GM18526 (cell line): ENCODE results near the gene PLEKHA4.
A peak's percentile ranks its signal among the peaks of the same experiment; 100 is the strongest.

Experiments used
- POLR2A ChIP-seq: IDR thresholded peaks from 3 replicates; pipeline ENCODE4 v1.6.1; 2011; ENCODE audit not compliant: insufficient read length; ENCODE audit errors: extremely low read depth

PLEKHA4 gene

GRCh38 chr19:48867746-48868113 lies 687 bp downstream of the PLEKHA4 start:
- TF ChIP-seq POLR2A, result no peak

DNA sequence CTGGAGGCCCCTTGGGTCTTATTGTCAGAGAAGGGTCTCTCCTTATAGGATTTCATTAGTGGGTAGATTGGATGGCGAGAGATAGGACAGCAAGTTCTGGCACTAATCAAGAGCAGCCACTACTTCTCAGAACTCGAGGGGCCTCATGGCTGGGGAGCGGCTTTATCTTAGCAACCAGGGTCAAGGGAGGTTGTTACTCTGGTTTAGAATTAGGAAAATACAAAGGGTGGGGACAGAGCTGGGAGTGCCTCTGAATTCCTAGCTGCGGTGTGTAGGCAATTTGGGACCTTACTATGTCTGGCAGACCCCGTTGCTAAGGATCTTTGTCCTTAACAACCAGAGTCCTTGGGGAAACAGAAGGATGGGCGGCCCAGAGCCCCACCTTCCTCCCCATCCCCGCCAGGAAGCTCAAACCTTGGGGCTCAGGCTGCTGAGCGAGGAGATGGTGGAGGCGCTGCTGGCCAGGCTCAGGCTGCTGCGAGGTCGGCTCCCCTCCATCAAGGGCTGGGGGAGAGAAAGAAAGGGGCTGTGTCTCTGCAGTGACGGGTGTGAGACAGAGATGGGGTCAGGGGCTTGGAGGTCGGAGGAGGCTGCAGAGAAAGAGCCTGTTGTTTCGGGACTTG lies 1.2 kb downstream of the PLEKHA4 start:
- TF ChIP-seq POLR2A, result no peak

GRCh38 chr19:48866692-48867091 lies 1.7 kb downstream of the PLEKHA4 start:
- TF ChIP-seq POLR2A, result no peak

- no peak for TF ChIP-seq POLR2A
Observed at GRCh38 chr19:48862827-48863226, 5.6 kb downstream of the PLEKHA4 start.

- TF ChIP-seq POLR2A, result no peak
Observed at GRCh38 chr19:48861313-48861712, 7.1 kb downstream of the PLEKHA4 start.

- TF ChIP-seq POLR2A, result no peak
Observed at GRCh38 chr19:48859711-48860572, 8.5 kb downstream of the PLEKHA4 start.

GRCh38 chr19:48858984-48859710 lies 9.3 kb downstream of the PLEKHA4 start:
- peak; percentile 43 for TF ChIP-seq POLR2A

DNA sequence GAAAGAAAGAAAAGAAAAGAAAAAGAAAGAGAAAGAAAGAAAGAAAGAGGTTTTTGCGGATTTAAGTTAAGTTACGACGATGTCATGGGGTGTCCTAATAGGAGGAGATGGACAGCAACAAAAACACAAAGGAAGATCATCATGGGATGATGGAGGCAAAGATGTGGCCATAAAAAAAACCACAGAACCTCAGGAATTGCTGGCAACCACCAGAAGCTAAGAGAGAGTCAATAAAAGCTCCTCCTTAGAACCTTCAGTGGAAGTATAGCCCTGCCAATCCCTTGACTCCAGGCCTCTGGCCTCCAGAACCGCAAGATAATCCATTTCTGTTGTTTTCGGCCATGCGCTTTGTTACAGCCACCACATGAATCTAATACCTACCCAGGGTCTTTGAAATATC lies 11.5 kb downstream of the PLEKHA4 start:
- TF ChIP-seq POLR2A, result no peak

- TF ChIP-seq POLR2A, result no peak
Observed at GRCh38 chr19:48854103-48854502, 14.3 kb downstream of the PLEKHA4 start.

DNA sequence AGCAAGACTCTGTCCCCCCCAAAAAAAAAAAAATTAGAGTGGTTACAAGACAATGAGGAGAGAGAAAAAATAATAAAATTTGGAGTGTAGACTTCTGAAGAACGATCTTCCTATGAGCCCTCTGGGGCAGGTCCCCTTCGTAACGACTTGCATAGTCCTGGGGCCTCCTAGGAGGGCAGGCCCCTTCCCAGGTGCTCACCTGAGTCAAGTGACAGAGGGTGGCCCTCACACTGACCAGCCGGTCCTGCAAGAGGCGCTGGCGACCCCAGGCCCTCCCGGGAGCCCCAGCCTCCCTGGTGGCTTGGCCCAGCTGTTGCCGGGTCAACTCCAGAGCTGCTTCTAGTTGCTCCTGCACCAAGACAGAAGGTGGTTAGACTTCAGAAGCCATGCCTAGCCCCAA lies 14.9 kb downstream of the PLEKHA4 start:
- no peak for TF ChIP-seq POLR2A

DNA sequence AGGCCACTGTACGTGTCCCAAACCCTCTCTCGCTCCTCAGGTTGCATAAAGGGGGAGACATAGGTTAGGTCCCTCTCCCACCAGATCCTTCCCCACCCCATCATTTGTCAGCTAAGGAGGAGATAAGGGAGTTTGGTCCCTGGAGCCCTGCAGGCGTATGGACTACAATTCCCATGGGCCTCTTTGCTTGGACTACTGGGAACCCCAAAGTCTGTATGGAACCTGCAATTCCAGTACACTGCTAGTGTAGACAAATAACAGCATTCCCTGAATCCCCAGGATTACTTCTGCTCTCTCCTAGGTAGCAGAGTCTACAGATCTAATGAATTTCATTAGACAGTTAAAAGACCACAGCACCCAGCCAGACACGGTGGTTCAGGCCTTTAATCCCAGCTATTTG lies 16.1 kb downstream of the PLEKHA4 start:
- TF ChIP-seq POLR2A, result no peak

- TF ChIP-seq POLR2A, result no peak
Observed at GRCh38 chr19:48845384-48845783, 23.0 kb downstream of the PLEKHA4 start.

DNA sequence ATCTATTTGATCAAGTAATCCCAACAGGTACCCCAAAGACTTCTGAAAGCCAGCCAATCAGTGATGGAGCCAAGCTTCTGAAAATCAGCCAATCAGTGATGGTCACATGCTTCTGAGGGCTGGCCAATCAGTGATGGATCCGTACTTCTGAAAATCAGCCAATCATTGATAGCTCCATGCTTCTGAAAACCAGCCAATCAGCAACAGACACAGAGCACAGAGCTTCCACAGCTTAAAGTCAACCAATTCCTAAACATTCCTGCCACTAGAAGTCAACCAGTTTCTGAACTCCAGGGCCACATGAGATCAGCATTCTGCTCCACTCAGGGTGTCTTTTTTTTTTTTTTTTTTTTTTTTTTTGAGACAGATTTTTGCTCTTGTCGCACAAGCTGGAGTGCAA lies 23.9 kb downstream of the PLEKHA4 start:
- TF ChIP-seq POLR2A, result no peak

DNA sequence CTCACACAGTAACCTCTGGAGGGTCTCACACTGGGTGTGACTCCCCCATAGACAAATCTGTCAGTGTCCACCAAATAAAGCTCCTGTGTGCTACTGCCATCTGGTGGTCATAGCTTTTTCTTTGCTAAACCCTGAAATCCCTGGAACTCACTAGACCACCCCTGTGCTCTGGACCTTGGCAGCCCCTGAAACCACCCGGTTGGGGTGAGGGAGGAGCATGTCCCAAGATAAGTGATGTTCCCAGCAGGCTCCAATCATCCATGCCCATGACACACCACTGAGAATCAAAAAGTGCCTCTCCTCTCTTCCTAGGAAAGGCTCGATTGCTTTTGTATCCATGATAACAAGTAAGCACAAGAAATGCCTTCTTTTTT lies 25.6 kb downstream of the PLEKHA4 start:
- no peak for TF ChIP-seq POLR2A

- no peak for TF ChIP-seq POLR2A
Observed at GRCh38 chr19:48841571-48841970, 26.8 kb downstream of the PLEKHA4 start.

DNA sequence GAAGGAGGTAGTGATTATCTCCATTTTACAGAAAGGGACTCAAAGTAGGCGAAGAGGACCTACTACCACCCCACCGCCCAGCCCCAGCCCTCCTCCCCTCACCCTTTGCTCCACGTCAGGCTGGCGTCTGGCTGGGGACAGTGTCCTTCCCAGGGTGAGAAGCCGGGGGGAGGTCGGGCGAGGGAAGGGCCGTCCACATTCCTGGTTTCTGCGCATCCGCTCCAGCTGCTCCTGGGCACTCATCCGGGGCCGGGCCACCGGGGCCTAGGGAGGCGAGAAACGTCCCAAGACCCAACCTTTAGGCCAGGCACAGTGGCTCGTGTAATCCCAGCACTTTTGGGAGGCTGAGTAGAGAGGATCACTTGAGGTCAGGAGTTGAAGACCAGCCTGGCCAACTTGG lies 27.4 kb downstream of the PLEKHA4 start:
- TF ChIP-seq POLR2A, result no peak

- TF ChIP-seq POLR2A, result no peak
Observed at GRCh38 chr19:48837687-48838086, 30.7 kb downstream of the PLEKHA4 start.

GRCh38 chr19:48837051-48837524 lies 31.3 kb downstream of the PLEKHA4 start:
- peak; percentile 43 for TF ChIP-seq POLR2A
